GM13977 (cell line): ENCODE results near the gene PLXNA3.

Source experiments
- DNase-seq: peaks from one replicate; pipeline ENCODE4 v3.0.0; 2012; ENCODE audit warnings: low spot score
- in situ Hi-C: fragments of 300-500 bp; cut with MboI; formaldehyde crosslinking; loops from one replicate; pipeline ENCODE4 v1.12.0; 2022; ENCODE audit warnings: low sequenced_read_pairs, low pct_unique_long_range_greater_than_20kb, mixed read lengths, inconsistent platforms; ENCODE audit not compliant: unreplicated experiment
- TF ChIP-seq, protein P1 (sequence below): IDR thresholded peaks from 2 replicates; pipeline ENCODE4 v1.5.1; 2012; ENCODE audit warnings: mild to moderate bottlenecking, control low read depth; ENCODE audit not compliant: insufficient read depth; ENCODE audit errors: extremely low read depth, missing control alignments

PLXNA3 gene

DNA sequence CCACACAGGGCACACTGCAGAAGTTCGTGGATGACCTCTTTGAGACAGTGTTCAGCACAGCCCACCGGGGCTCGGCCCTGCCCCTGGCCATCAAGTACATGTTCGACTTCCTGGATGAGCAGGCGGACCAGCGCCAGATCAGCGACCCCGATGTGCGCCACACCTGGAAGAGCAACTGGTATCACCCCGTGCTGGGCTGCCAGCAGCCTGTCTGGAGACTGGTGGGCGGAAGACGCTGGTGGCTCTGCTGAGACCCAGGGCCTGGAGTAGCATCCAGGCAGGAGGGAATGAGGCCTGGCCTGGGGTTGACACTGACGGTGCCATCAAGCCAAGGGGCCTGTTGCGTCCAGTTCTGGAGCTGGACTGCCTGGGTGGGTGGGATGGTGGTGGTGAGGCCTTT lies 12.4 kb downstream of the PLXNA3 start:
- no peak for DNase-seq
- in situ Hi-C loops, result no loop called here
- TF ChIP-seq, protein P1, sequence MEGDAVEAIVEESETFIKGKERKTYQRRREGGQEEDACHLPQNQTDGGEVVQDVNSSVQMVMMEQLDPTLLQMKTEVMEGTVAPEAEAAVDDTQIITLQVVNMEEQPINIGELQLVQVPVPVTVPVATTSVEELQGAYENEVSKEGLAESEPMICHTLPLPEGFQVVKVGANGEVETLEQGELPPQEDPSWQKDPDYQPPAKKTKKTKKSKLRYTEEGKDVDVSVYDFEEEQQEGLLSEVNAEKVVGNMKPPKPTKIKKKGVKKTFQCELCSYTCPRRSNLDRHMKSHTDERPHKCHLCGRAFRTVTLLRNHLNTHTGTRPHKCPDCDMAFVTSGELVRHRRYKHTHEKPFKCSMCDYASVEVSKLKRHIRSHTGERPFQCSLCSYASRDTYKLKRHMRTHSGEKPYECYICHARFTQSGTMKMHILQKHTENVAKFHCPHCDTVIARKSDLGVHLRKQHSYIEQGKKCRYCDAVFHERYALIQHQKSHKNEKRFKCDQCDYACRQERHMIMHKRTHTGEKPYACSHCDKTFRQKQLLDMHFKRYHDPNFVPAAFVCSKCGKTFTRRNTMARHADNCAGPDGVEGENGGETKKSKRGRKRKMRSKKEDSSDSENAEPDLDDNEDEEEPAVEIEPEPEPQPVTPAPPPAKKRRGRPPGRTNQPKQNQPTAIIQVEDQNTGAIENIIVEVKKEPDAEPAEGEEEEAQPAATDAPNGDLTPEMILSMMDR, result no peak

DNA sequence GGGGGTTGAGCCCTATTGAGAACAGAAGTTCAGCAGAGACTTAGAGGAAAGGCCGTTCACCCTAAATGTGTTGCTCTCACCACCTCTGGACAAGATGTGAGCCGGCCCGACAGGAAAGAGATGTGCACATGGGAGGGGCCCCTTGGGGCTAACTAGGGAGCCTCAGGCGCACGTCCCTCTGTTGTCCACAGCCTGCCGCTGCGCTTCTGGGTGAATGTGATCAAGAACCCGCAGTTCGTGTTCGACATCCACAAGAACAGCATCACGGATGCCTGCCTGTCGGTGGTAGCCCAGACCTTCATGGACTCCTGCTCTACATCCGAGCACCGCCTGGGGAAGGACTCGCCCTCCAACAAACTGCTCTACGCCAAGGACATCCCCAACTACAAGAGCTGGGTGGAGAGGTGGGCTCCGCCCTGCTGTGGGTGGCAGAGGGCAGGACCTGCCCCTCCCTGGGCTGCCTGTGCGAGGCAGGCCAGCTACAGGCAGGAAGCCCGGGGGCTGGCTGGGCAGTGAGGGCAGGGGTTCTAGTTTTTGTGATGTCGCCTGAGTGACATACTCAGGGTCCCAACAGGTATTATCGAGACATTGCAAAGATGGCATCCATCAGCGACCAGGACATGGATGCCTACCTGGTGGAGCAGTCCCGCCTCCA lies 13.0 kb downstream of the PLXNA3 start:
- no peak for DNase-seq
- in situ Hi-C loops, result no loop called here
- TF ChIP-seq, protein P1, result no peak

DNA sequence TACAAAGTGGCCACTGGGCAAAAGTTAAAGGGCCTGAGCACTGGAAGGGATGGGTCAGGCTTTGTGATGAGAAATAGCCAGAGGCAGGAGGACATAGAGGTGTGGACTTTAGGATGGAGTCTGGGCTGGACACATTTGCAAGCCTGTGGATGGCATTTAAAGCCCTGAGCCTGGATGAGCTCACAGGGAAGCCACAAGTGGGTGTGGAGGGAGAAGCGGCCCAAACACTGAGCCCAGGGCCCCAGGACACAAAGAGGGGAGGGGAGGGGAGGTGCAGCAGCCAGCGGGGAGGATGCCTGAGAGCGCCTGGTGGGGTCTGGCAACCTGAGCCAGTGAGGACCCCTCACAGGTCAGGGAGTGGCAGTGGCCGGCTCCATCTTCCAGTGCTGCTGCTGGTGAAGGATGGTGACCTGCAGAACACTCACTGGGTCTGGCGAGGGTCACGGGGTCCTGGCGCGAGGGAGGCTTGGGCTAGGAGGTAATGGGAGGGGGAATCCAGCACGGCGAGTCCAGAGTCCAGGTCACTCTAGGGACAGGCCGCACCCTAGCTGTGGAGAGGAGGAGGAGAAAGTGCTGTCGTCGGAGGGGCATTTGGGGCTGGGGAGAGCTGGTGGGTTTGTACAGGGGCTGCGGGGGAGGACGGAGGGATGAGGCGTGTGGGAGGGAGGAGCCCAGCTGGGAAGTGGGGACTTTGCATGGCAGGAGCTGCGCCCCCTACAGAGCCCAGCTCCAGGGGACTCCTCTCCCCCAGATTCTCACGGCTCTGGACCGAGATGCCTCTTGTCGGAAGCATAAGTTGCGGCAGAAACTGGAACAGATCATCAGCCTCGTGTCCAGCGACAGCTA lies 14.0 kb downstream of the PLXNA3 start:
- no peak for DNase-seq
- in situ Hi-C loops, result no loop called here
- TF ChIP-seq, protein P1, result no peak

DNA sequence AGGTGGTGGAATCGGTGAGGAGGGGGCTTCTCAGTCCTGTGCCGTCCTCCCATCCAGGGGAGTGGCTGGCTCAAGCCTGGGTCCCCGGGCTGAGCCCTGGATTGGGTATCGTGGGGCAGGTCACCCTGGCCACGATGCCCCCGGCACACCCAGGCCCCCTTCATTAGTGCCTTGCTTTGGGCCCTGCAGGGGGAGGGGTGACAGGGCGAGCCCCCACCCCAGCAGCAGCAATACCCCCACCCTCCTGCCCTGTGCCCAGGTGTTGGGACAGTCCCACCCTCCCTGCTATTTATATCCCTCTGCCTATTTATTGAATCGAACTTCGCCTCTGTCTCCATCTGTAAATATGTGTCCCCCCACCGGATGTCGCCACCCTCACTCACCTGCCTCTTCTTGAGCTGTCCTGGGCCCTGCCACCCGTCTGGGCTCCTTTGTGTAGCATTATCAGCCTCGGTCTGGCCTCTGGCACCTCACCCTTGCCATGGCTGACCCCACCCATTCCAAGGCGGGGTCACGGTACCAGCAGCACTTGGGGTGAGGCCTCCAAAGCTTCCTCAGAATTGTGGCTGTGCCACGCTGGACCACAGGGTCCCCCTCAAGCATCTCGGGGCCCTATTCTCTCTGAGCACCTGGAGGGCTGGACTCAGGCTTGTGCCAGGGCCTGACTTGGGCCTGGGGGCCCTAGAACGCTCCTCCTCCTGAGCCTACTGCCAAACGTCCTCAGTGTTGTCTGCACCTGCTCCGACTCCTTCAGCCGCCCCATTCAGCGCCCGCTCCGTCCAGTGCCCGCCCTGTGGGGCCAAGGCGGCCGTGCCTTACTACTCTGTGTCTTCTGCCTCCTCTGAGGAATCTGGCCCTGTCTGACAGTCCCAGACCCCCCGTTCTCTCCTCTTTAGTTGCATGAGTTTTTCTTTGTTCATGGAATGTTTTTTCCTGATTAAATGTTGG lies 14.9 kb downstream of the PLXNA3 start:
- in situ Hi-C loops, result no loop called here
- TF ChIP-seq, protein P1, result no peak
- DNase-seq, result no peak

DNA sequence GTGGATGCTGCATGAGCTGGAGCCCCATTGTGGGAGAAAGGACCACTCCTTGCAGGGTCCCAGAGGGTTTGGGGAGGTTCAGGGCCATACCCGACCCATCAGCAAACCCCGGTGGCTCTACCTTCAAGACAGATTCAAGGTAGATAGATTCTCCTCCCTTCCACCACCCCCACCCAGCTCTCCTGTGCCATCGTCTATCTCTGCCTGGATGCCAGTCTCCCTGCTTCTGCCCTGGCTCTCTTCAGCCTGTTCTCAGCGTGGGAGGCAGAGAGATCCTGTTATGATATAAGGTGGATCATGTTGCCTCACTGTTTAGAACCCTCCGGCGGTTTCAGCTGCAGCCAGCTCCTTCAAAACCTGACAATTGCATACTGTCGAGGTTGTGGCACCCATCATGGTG lies 15.6 kb downstream of the PLXNA3 start:
- in situ Hi-C loops, result no loop called here
- TF ChIP-seq, protein P1, result no peak
- DNase-seq, result no peak

DNA sequence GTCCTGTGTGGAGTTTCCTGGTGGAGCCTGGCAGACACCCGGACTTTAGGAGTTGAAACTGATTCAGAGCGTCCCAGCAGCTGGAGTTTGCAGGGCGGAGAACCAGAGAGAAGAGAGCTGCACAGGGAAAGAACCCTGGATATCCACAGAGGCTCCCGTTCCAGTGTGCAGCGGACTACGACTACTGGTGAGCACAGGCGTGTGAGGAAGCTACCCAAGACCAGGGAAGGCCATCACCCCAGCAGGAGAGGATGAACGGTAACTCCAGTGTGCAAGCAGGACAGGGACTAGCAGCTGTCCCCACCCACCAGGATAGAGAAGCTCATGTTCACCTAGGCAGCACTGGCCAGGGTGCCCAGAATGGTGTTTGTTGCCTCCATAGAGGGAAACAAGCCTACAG lies 18.7 kb downstream of the PLXNA3 start:
- DNase-seq, result no peak
- TF ChIP-seq, protein P1, result no peak
- in situ Hi-C loops, result no loop called here
